Bladder microvascular endothelial cell (primary cell): ENCODE results near the gene FRMPD3. TPM values are rescaled to one million over a fixed set of nuclear protein-coding genes. Genes with fewer than 3 reads are reported as not detected.

Source experiments
- total RNA-seq: library from RNA; depleted of rRNA; stranded (reverse); fragments of >200 nt; gene quantifications from 2 replicates; pipeline ENCODE4 v1.2.3, GENCODE V29; 2014

FRMPD3 gene
- not detected in 2 replicates for total RNA-seq

DNA sequence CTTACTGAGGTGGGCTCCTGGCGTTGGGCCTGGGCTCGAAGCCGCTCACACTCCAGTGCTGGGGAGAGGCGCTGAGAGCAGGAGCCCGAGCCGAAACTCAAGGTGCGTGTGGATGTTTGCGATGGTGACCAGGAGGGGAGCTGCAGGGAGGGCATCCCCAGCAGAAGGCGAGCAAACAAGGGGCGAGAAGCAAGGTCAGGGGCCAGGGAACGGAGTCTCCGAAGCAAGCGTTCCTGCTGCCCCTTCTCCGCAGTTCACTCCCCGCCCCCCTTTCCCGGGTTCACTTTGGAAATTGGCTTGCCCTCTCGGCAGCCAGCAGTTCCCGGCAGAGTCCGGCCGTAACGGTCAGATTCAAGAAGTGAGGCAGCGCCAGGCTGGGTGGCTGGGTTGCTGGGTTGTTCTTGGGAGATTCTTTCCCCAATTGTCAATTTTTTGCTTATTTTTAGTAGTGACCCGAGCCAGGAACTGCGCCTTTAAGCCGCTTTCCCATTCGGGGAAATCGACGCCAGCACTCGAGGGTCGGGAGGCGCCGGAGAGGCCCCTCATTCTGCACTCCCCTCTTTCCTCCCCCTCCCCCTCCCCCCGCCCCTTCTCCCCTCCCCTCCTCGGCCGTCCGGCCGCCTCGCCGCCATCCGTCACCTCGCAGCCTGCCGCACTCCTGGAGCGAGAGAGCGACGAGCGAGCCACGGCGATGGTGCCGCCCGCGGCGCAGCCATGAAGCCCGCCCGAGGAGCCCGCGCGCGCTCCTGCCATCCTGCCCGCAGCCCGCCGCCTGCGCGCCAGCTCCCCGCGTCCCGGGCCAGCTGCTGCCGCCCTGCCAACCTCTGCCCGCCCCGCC lies at the start of gene FRMPD3:
Gene FRMPD3 (plus strand): TSS at position 655 of the 838 bp plus-strand sequence. CDS start 76,937 bp downstream, outside the sequence.

Other genes with a start within 250 kb of the FRMPD3 start
- gene NUP62CL, start 243.2 kb upstream of the FRMPD3 start, total RNA-seq, result 0.06 and 0.16 TPM in 2 replicates
- not detected in 2 replicates for gene DNAAF6, start 243.0 kb upstream of the FRMPD3 start, total RNA-seq
- gene PRPS1, start 178.9 kb downstream of the FRMPD3 start, total RNA-seq, result 20.4 and 35.9 TPM in 2 replicates